Vagina (tissue), 2 donors: ENCODE results near the gene CSTA.

ENCODE experiments used
- CTCF ChIP-seq, 3 experiments: fragments of 450-650 bp in 2 of 3; fragments of 200-600 bp in 1 of 3; sonication (generic) in 1 of 3; IDR thresholded peaks; one replicate each; pipeline ENCODE4 v1.5.1; 2017 to 2019; ENCODE audit warnings: antibody characterized with exemption in 3 of 3, mild to moderate bottlenecking in 2 of 3, moderate library complexity in 2 of 3
- POLR2A ChIP-seq, 2 donors: fragments of 450-650 bp; IDR thresholded peaks; one replicate each; pipeline ENCODE4 v1.6.1; 2017; ENCODE audit warnings: antibody characterized with exemption in 2 of 2, mild to moderate bottlenecking in 2 of 2, moderate library complexity in 2 of 2
- POLR2AphosphoS5 ChIP-seq, 2 donors: sonication (generic); formaldehyde crosslinking; IDR thresholded peaks; one replicate each; pipeline ENCODE4 v1.9.0; 2017; ENCODE audit warnings: antibody characterized with exemption in 2 of 2, mild to moderate bottlenecking in 2 of 2, low read depth in 1 of 2; ENCODE audit not compliant: insufficient read depth in 1 of 2

- no peak for TF ChIP-seq CTCF (IDR thresholded peaks at IDR 0.05)
- no peak for TF ChIP-seq POLR2A (IDR thresholded peaks at IDR 0.05)
- peak in 1 of 2 donors; percentile 52 for TF ChIP-seq POLR2AphosphoS5 (IDR thresholded peaks at IDR 0.05; ENCODE audit: insufficient read depth in 1 of 2, low read depth in 1 of 2)
These were observed 11.8 kb upstream of the CSTA start for GRCh38 chr3:122313281-122313680.
